ENCODE data around the gene CDHR3. TPM values are rescaled to one million over a fixed set of nuclear protein-coding genes. Genes with fewer than 3 reads are reported as not detected.

The CDHR3 gene
- total RNA-seq, 1 experiment from 2014 or later = 3.3 TPM

DNA sequence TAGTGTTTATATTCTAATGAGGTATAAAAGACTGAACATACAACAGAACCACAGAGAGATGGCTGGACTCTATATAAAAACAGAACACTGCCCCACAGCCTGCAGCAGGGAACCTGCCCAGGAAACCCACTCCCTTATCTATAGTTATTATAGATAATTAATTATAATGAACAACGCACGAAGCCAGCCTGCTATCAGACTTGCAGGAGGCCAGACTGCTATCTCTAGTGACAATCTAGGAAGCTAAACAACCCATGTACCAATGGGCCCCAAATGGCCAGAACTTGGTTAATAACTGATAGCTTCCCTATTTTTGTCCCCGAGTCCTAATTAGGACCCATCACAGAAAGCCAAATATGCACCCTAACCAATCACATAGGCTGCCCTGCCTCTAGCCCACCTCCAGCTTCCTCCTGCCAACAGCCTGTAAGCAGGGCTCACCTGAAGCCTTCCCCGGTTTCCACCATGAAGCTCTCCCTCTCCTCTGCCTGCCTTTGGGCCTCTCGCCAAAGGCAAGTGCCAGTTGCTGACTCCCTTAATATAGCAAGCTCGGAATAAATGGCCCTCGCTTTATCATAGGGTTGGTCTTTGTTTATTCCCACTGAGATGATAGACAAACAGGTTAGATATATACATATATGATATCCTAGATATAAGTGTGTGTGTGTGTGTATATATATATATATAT lies 74.6 kb downstream of the CDHR3 start:
- no peaks in the 10 kb centered on the region for H3K4me1 ChIP-seq (ENCODE audit: insufficient read depth, low read length)
- H3K9ac ChIP-seq (ENCODE audit: extremely low read depth, insufficient read length, low read length) = no peak overlapping the region
- H3K23ac ChIP-seq (ENCODE audit: insufficient read length, low read depth, low read length) = no peak overlapping the region
- Mint-ChIP-seq H3K36me3 (ENCODE audit: insufficient read depth in 1 of 3, low read depth in 3 of 3) (0 out of 7 replicates have a peak, but pooled peaks cover 0 to 1% (median 0%) of the 10 kb centered on the region in 3 experiments), H3K27ac (no peak overlapping the region), H3K27me3 (ENCODE audit: low read depth) (peaks cover 9% of the 10 kb centered on the region), H3K4me1 (peaks cover 6 to 11% of the 10 kb centered on the region in 2 experiments; a peak in 3 of 4 replicates), H3K9me3 (no peaks in the 10 kb centered on the region; a peak in 1 of 5 replicates), H3K4me3 (no peak overlapping the region)
- no peak for DNase-seq
- no CpG with 5 or more reads among the region's 7 CpGs for WGBS (ENCODE audit: extremely low coverage, insufficient read length, low lambda C conversion rate)
- no peak overlapping the region for H2BK20ac ChIP-seq (ENCODE audit: low read depth, low read length, poor library complexity, severe bottlenecking)
- H2BK15ac ChIP-seq (ENCODE audit: low read depth, low read length) = no peak overlapping the region
- H4K91ac ChIP-seq (ENCODE audit: insufficient read length, low read depth, low read length) = no peak overlapping the region
- no peak overlapping the region for H3K27ac ChIP-seq (ENCODE audit: insufficient read length, low read depth, low read length)
- no peak overlapping the region for H3K56ac ChIP-seq (ENCODE audit: insufficient read length, low read depth, low read length)
- no peak overlapping the region for H4K5ac ChIP-seq (ENCODE audit: insufficient read length, low read depth, low read length)
- H2BK5ac ChIP-seq (ENCODE audit: insufficient read length, low read length) = no peak overlapping the region
- no peak overlapping the region for H3T11ph ChIP-seq (ENCODE audit: low read length)
- H4K8ac ChIP-seq (replicated peaks; ENCODE audit: insufficient read length, low read depth, low read length) = no peak overlapping the region
- H3K4ac ChIP-seq (ENCODE audit: low read depth, low read length) = no peak overlapping the region
- no peak overlapping the region for H2BK120ac ChIP-seq (ENCODE audit: low read depth, low read length, poor library complexity, severe bottlenecking)
- H2BK12ac ChIP-seq (ENCODE audit: insufficient read length, low read depth, low read length) = no peak overlapping the region
- no peaks in the 10 kb centered on the region for H3K23me2 ChIP-seq (ENCODE audit: insufficient read length, low read depth, low read length, poor library complexity, severe bottlenecking)
- no peak overlapping the region for H3K4me2 ChIP-seq (ENCODE audit: insufficient read depth, insufficient read length, low read length)
- H2AK5ac ChIP-seq (ENCODE audit: insufficient read length, low read length) = no peak overlapping the region
- no peak overlapping the region for H3K14ac ChIP-seq (ENCODE audit: insufficient read depth, low read length)
- H3K18ac ChIP-seq (ENCODE audit: insufficient read length, low read depth, low read length) = no peak overlapping the region
- H2AFZ ChIP-seq (ENCODE audit: low read length) = no peak overlapping the region
- TF ChIP-seq, protein P1, sequence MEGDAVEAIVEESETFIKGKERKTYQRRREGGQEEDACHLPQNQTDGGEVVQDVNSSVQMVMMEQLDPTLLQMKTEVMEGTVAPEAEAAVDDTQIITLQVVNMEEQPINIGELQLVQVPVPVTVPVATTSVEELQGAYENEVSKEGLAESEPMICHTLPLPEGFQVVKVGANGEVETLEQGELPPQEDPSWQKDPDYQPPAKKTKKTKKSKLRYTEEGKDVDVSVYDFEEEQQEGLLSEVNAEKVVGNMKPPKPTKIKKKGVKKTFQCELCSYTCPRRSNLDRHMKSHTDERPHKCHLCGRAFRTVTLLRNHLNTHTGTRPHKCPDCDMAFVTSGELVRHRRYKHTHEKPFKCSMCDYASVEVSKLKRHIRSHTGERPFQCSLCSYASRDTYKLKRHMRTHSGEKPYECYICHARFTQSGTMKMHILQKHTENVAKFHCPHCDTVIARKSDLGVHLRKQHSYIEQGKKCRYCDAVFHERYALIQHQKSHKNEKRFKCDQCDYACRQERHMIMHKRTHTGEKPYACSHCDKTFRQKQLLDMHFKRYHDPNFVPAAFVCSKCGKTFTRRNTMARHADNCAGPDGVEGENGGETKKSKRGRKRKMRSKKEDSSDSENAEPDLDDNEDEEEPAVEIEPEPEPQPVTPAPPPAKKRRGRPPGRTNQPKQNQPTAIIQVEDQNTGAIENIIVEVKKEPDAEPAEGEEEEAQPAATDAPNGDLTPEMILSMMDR (conservative IDR thresholded peaks at IDR 0.05) = no peak
- no peaks in the 10 kb centered on the region for H3K79me2 ChIP-seq (ENCODE audit: insufficient read depth, low read length)
- no peaks in the 10 kb centered on the region for H3K79me1 ChIP-seq (ENCODE audit: insufficient read depth, low read depth, low read length, poor library complexity, severe bottlenecking)
- H3K27me3 ChIP-seq (ENCODE audit: insufficient read depth, low read length) = no peaks in the 10 kb centered on the region
- H3K9me3 ChIP-seq (ENCODE audit: control insufficient read depth, low read depth, low read length) = no peaks in the 10 kb centered on the region
- H4K20me1 ChIP-seq (ENCODE audit: control insufficient read depth, insufficient read depth, insufficient read length) = no peaks in the 10 kb centered on the region

Data from H9 (cell line).